SK-N-SH treated with all-trans-retinoic acid at 6 μM for 48 hours (cell line): Measurements from ENCODE around the gene MRPL12.

ENCODE experiments used
- ATAC-seq: fragments of 200-7000 bp; cut with Tn5 transposase; 3 replicates; pipeline ENCODE4 v1.9.1; 2020; ENCODE audit warnings: mild to moderate bottlenecking, moderate library complexity
- BACH2 ChIP-seq: fragments of 250-450 bp; sonication (Bioruptor Pico); IDR thresholded peaks from 2 replicates; pipeline ENCODE4 v1.9.0; 2021; ENCODE audit warnings: mild to moderate bottlenecking, borderline replicate concordance
- CSDC2 ChIP-seq: fragments of 250-450 bp; sonication (Bioruptor Pico); IDR thresholded peaks from 2 replicates; pipeline ENCODE4 v1.5.0; 2020; ENCODE audit warnings: mild to moderate bottlenecking, moderate library complexity
- ESRRG ChIP-seq: fragments of 250-450 bp; sonication (Bioruptor Pico); IDR thresholded peaks from 2 replicates; pipeline ENCODE4 v1.6.1; 2021; ENCODE audit warnings: mild to moderate bottlenecking
- GLIS3 ChIP-seq: fragments of 250-450 bp; sonication (Bioruptor Pico); IDR thresholded peaks from 2 replicates; pipeline ENCODE4 v1.5.0; 2020; ENCODE audit warnings: mild to moderate bottlenecking, moderate library complexity
- ISL1 ChIP-seq: fragments of 250-450 bp; sonication (Bioruptor Pico); IDR thresholded peaks from 2 replicates; pipeline ENCODE4 v2.1.2; 2022; ENCODE audit warnings: mild to moderate bottlenecking, moderate library complexity
- OSR1 ChIP-seq: fragments of 250-450 bp; sonication (Bioruptor Pico); IDR thresholded peaks from 2 replicates; pipeline ENCODE4 v1.8.0; 2022; ENCODE audit warnings: moderate library complexity, mild to moderate bottlenecking, inconsistent platforms
- PATZ1 ChIP-seq: fragments of 250-450 bp; sonication (Bioruptor Pico); IDR thresholded peaks from 2 replicates; pipeline ENCODE4 v1.8.0; 2020; ENCODE audit warnings: mild to moderate bottlenecking, moderate library complexity, borderline replicate concordance
- POU6F1 ChIP-seq: fragments of 250-450 bp; sonication (Bioruptor Pico); IDR thresholded peaks from 2 replicates; pipeline ENCODE4 v1.8.0; 2021; ENCODE audit warnings: low read depth, mild to moderate bottlenecking, moderate library complexity, borderline replicate concordance
- PPARA ChIP-seq: fragments of 250-450 bp; sonication (Bioruptor Pico); IDR thresholded peaks from 2 replicates; pipeline ENCODE4 v1.5.0; 2020; ENCODE audit warnings: mild to moderate bottlenecking, borderline replicate concordance
- RARB ChIP-seq: fragments of 250-450 bp; sonication (Bioruptor Pico); IDR thresholded peaks from 2 replicates; pipeline ENCODE4 v1.8.0; 2021; ENCODE audit warnings: mild to moderate bottlenecking, moderate library complexity
- TCF4 ChIP-seq: fragments of 250-450 bp; sonication (Bioruptor Pico); IDR thresholded peaks from 2 replicates; pipeline ENCODE4 v1.8.0; 2021; ENCODE audit warnings: mild to moderate bottlenecking, moderate library complexity, borderline replicate concordance
- TOX ChIP-seq: fragments of 250-450 bp; sonication (Bioruptor Pico); IDR thresholded peaks from 2 replicates; pipeline ENCODE4 v1.8.0; 2021; ENCODE audit warnings: mild to moderate bottlenecking, moderate library complexity, borderline replicate concordance
- ZC3H10 ChIP-seq: fragments of 250-450 bp; sonication (Bioruptor Pico); IDR thresholded peaks from 2 replicates; pipeline ENCODE4 v1.5.1; 2021; ENCODE audit warnings: mild to moderate bottlenecking, moderate library complexity
- ZFP3 ChIP-seq: fragments of 250-450 bp; sonication (Bioruptor Pico); IDR thresholded peaks from 2 replicates; pipeline ENCODE4 v1.5.0; 2020; ENCODE audit warnings: mild to moderate bottlenecking, moderate library complexity
- ZFP30 ChIP-seq: fragments of 450-650 bp; formaldehyde crosslinking; IDR thresholded peaks from 2 replicates; pipeline ENCODE4 v1.5.0; 2022; ENCODE audit warnings: mild to moderate bottlenecking, moderate library complexity
- ZNF565 ChIP-seq: fragments of 450-650 bp; formaldehyde crosslinking; conservative IDR thresholded peaks from 2 replicates; pipeline ENCODE4 v1.5.0; 2020; ENCODE audit warnings: low read depth, mild to moderate bottlenecking, moderate library complexity
- ZNF70 ChIP-seq: fragments of 450-650 bp; formaldehyde crosslinking; IDR thresholded peaks from 2 replicates; pipeline ENCODE4 v1.5.0; 2020; ENCODE audit warnings: mild to moderate bottlenecking, moderate library complexity
- ZNF8 ChIP-seq: fragments of 450-650 bp; formaldehyde crosslinking; IDR thresholded peaks from 2 replicates; pipeline ENCODE4 v1.5.0; 2020; ENCODE audit warnings: mild to moderate bottlenecking, moderate library complexity
- TF ChIP-seq, protein P1 (sequence below): fragments of 250-450 bp; sonication (Bioruptor Pico); IDR thresholded peaks from 2 replicates; pipeline ENCODE4 v1.5.1; 2020; ENCODE audit warnings: low read depth, mild to moderate bottlenecking, moderate library complexity
- TF ChIP-seq, protein P2 (sequence below): fragments of 250-450 bp; sonication (Bioruptor Pico); IDR thresholded peaks from 2 replicates; pipeline ENCODE4 v1.5.1; 2021; ENCODE audit warnings: mild to moderate bottlenecking, moderate library complexity

Gene MRPL12

GRCh38 chr17:81686614-81687013 is 16.6 kb upstream of the MRPL12 start:
- no peak for ATAC-seq
- TF ChIP-seq ISL1 (no peak), ZFP3 (CRISPR knock-in tag) (no peak), ZNF70 (CRISPR knock-in tag) (no peak), PPARA (CRISPR knock-in tag) (no peak), ZNF565 (no peak), PATZ1 (CRISPR knock-in tag) (no peak), ZNF8 (no peak), RARB (no peak), TCF4 (CRISPR knock-in tag) (no peak), OSR1 (no peak), POU6F1 (CRISPR knock-in tag) (no peak), BACH2 (CRISPR knock-in tag) (no peak), ZFP30 (CRISPR knock-in tag) (no peak), ZC3H10 (CRISPR knock-in tag) (no peak), CSDC2 (CRISPR knock-in tag) (no peak)
- TF ChIP-seq, protein P1, sequence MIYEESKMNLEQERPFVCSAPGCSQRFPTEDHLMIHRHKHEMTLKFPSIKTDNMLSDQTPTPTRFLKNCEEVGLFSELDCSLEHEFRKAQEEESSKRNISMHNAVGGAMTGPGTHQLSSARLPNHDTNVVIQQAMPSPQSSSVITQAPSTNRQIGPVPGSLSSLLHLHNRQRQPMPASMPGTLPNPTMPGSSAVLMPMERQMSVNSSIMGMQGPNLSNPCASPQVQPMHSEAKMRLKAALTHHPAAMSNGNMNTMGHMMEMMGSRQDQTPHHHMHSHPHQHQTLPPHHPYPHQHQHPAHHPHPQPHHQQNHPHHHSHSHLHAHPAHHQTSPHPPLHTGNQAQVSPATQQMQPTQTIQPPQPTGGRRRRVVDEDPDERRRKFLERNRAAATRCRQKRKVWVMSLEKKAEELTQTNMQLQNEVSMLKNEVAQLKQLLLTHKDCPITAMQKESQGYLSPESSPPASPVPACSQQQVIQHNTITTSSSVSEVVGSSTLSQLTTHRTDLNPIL, result no peak
- TF ChIP-seq, protein P2, sequence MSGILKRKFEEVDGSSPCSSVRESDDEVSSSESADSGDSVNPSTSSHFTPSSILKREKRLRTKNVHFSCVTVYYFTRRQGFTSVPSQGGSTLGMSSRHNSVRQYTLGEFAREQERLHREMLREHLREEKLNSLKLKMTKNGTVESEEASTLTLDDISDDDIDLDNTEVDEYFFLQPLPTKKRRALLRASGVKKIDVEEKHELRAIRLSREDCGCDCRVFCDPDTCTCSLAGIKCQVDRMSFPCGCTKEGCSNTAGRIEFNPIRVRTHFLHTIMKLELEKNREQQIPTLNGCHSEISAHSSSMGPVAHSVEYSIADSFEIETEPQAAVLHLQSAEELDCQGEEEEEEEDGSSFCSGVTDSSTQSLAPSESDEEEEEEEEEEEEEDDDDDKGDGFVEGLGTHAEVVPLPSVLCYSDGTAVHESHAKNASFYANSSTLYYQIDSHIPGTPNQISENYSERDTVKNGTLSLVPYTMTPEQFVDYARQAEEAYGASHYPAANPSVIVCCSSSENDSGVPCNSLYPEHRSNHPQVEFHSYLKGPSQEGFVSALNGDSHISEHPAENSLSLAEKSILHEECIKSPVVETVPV (CRISPR knock-in tag), result no peak

DNA sequence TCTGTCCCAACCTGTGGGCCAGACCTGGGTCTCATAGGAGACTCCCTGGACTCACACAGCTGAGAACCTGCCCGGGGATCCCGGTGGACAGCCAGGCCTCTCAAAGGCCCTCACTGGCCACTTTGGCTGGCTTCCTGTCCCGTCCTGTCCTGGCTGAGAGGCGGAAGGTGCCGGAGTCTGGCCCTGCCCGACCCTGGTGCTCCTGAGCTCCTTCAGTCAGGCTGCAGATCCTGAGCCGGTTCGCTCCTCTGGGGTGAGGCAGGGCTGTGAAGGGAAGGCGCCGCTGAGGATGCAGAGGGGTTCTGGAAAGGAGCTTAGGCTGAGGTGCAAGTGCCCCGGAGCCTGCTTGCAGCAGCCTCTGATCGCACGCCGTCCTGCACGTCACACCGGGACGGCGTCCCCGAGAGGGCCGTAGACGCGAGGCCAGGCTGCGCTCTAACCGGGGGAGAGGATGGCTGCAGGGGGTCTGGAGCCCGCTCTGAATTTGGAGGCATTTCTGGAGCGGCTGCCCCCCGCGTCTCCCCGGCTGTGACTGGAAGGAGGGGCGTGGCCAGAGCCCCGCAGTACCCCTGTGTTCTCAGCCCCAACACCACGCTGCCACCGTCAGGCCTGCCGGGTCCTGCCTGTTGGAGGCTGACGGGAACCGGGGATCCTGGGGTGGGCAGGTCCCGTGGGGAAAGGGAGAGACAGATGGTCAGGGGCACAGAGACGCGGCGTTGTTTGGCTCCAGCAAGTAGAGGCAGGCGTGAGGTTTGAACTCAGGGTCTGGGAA is 15.2 kb upstream of the MRPL12 start:
- TF ChIP-seq TOX (CRISPR knock-in tag), result no peak
- TF ChIP-seq, protein P2 (CRISPR knock-in tag), result no peak

DNA sequence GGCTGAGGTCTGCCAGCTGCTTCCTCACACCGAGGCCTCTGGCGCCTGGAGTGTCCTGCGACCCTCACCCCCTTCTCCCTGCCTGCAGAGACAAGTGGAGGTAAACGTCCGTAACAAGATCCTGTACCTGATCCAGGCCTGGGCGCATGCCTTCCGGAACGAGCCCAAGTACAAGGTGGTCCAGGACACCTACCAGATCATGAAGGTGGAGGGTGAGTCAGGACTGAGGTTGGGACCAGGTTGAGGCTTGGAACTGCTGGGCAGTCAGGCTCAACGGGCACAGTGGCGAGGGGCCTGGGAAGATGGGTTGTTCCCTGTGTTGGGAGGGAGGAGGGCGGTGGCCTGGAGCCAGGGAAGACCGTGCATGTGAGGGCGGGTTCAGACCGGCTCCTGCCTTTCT is 14.6 kb upstream of the MRPL12 start:
- TF ChIP-seq ZFP3 (CRISPR knock-in tag) (no peak), GLIS3 (no peak), BACH2 (CRISPR knock-in tag) (no peak), TOX (CRISPR knock-in tag) (no peak), RARB (no peak), POU6F1 (CRISPR knock-in tag) (no peak), ESRRG (no peak), CSDC2 (CRISPR knock-in tag) (no peak), ZC3H10 (CRISPR knock-in tag) (no peak)
- no peak for ATAC-seq

More for the DNA sequence above, 15.2 kb upstream of the MRPL12 start:
- no peak for ATAC-seq
